ENCODE data around the gene PDE9A. TPM values are rescaled to one million over a fixed set of nuclear protein-coding genes. Genes with fewer than 3 reads are reported as not detected.

PDE9A gene
- total RNA-seq, 4 donors from 2014 or later: 2.4 to 9.0 (median 3.7) TPM

DNA sequence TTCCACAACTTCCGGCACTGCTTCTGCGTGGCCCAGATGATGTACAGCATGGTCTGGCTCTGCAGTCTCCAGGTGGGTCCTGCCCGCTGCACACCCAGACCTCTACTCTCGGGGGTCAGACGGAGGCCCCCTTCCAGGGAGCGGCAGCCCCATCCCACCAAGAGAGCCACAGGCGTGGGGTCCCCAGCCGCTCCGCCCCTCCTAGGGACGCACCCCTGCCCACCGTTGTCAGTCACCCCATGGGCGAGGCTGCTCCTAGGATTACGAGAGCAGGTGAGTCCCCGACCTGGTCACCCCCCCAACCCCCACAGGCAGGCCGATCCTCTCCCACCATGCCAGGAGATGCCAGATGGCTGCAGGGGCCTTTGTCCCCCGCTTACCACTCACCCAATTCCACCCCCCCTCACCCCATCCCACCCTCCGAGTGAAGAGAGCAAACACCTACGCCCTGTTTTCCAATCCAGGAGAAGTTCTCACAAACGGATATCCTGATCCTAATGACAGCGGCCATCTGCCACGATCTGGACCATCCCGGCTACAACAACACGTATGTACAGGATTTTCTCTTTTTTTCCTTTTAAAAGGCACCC lies 107.0 kb downstream of the PDE9A start:
- TF ChIP-seq CTCF (IDR thresholded peaks at IDR 0.05; ENCODE audit: low read depth): no peak

GRCh38 chr21:42760951-42761751 lies 107.7 kb downstream of the PDE9A start:
- no peak for TF ChIP-seq CTCF (IDR thresholded peaks at IDR 0.05; ENCODE audit: low read depth)

DNA sequence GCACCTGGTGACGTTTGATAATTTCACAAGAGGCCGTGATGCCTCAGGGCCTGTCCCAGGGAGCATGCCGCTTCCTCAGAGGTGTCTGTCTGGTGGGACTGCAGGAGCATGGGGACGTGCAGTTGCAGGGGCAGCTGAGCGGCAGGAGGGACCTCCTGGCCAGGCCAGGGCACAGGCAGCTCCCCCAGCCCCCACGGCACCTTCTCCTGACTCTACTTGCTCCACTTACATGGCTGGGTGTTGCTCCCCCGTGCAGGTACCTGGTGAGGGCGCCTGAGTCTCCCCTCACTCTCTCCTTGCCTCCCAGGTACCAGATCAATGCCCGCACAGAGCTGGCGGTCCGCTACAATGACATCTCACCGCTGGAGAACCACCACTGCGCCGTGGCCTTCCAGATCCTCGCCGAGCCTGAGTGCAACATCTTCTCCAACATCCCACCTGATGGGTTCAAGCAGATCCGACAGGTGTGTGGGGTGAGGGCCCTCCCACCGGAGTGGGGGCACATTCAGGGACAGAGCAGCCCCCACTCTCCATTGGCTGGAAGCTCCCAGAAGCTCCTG lies 108.4 kb downstream of the PDE9A start:
- no peak for TF ChIP-seq CTCF (IDR thresholded peaks at IDR 0.05; ENCODE audit: low read depth)

- TF ChIP-seq CTCF (IDR thresholded peaks at IDR 0.05; ENCODE audit: low read depth): no peak
Observed at GRCh38 chr21:42763581-42764442, 110.4 kb downstream of the PDE9A start.

DNA sequence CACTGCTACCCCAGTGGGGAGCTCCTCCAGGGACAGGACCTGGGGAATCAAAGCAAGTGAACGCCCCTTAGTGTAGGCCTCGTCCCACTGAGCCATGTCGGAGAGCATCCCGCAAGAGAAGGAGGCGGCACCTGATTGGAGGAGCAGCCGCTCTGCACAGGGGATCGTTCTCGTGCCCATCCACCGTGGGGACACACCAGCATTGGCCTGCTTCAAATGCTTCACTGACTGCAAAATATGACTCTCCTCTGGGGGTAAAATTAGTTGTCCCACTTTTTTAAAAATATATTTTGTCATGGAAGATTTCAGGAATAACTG lies 111.0 kb downstream of the PDE9A start:
- TF ChIP-seq CTCF (IDR thresholded peaks at IDR 0.05; ENCODE audit: low read depth): no peak

DNA sequence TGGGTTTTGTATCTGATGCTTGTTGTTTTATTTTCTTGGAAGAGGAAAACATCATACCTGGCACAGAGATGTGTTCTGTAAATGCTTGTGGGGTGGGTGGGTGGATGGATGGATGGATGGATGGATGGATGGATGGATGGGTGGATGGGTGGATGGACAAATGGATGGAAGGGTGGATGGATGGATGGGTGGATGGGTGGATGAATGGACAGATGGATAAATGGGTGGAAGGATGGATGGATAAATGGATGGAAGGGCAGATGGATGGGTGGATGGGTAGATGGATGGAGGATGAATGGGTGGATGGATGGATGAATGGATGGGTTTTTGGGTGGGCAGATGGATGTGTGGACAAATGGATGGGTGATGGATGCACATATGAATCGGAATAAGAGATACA lies 111.5 kb downstream of the PDE9A start:
- TF ChIP-seq CTCF (IDR thresholded peaks at IDR 0.05; ENCODE audit: low read depth): no peak

GRCh38 chr21:42765656-42766055 lies 112.2 kb downstream of the PDE9A start:
- TF ChIP-seq CTCF (IDR thresholded peaks at IDR 0.05; ENCODE audit: low read depth): no peak
